ENCODE data around the gene KLHDC10.

DNA sequence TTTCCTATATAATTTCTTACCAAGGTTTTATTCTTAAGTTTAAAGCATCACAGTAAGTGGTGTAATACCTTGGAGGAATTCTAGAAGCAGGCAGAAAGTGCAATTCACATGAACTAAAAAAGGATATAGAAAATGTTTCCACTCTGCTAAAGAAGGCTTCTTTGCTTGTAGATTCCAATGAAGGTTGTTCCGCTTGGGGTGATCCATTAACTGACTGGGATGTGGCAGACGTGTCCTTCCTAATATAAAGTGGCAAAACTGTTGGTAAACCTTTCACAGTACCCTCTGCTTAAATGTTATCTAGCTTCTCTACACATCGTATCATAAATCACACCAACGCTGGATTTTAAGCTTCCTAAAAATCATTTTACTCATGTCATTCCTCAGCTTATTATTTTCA is 21.4 kb upstream of the KLHDC10 start:
- no peak for TF ChIP-seq ZNF253 (CRISPR knock-in tag; IDR thresholded peaks at IDR 0.05; ENCODE audit: borderline replicate concordance)
- TF ChIP-seq NCOA5 (CRISPR knock-in tag; IDR thresholded peaks at IDR 0.05) = no peak
- TF ChIP-seq, protein P1, sequence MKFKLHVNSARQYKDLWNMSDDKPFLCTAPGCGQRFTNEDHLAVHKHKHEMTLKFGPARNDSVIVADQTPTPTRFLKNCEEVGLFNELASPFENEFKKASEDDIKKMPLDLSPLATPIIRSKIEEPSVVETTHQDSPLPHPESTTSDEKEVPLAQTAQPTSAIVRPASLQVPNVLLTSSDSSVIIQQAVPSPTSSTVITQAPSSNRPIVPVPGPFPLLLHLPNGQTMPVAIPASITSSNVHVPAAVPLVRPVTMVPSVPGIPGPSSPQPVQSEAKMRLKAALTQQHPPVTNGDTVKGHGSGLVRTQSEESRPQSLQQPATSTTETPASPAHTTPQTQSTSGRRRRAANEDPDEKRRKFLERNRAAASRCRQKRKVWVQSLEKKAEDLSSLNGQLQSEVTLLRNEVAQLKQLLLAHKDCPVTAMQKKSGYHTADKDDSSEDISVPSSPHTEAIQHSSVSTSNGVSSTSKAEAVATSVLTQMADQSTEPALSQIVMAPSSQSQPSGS (CRISPR knock-in tag; IDR thresholded peaks at IDR 0.05) = no peak
- TF ChIP-seq ZNF24 (IDR thresholded peaks at IDR 0.05) = no peak
